ENCODE results near the gene GPR45. TPM values are rescaled to one million over a fixed set of nuclear protein-coding genes. Genes with fewer than 3 reads are reported as not detected.

GPR45 gene
- total RNA-seq = not detected in 2 replicates

GRCh38 chr2:105241443-105241842 lies at the start of gene GPR45:
Gene GPR45 (plus strand): TSS chr2:105241743. CDS start chr2:105241859, 116 bp downstream.

Other genes starting within 250 kb of the GPR45 start
- gene MRPS9, start 203.7 kb upstream of the GPR45 start, total RNA-seq = 17.6 and 18.0 TPM in 2 replicates
- 54.4 and 55.5 TPM in 2 replicates for gene TGFBRAP1, start 88.0 kb downstream of the GPR45 start, total RNA-seq
- gene C2orf49, start 95.8 kb downstream of the GPR45 start, total RNA-seq = 13.4 and 14.7 TPM in 2 replicates
- 135 and 174 TPM in 2 replicates for gene FHL2, start 157.3 kb downstream of the GPR45 start, total RNA-seq

Measured in vein endothelial cell (primary cell).